Stimulated activated effector memory CD8-positive, alpha-beta T cell treated with anti-CD3 and anti-CD28 coated beads, Interleukin-12 subunit alpha, Interleukin-12 subunit beta, amount 100 ng/mL, for 72 hours (primary cell): ENCODE data around the gene ECE2.
A peak's percentile ranks its signal among the peaks of the same experiment; 100 is the strongest.
"Not testable (repeated sequence)": the region's sequence is repeated elsewhere in the genome, so short reads cannot be mapped to it uniquely, and the experiment has no call there.

ENCODE experiments used
- ATAC-seq: fragments of 150-1000 bp; cut with Tn5 transposase; 2 replicates; pipeline ENCODE4 v1.10.0; 2021
- DNase-seq, 2 donors: peaks; one replicate each; pipeline ENCODE4 v3.0.0; 2021 to 2022; ENCODE audit warnings: low spot score in 2 of 2
- H3K27ac Mint-ChIP-seq: one replicate; pipeline ENCODE4 v1.8.0; 2022; ENCODE audit warnings: mild to moderate bottlenecking, mixed read lengths
- H3K36me3 Mint-ChIP-seq: one replicate; pipeline ENCODE4 v1.8.0; 2022; ENCODE audit warnings: mild to moderate bottlenecking, mixed read lengths
- H3K4me1 Mint-ChIP-seq: one replicate; pipeline ENCODE4 v1.8.0; 2022; ENCODE audit warnings: mixed read lengths
- H3K4me3 Mint-ChIP-seq: one replicate; pipeline ENCODE4 v1.8.0; 2022; ENCODE audit warnings: mild to moderate bottlenecking, mixed read lengths
- H3K9me3 Mint-ChIP-seq: one replicate; pipeline ENCODE4 v1.8.0; 2022; ENCODE audit warnings: mixed read lengths

ECE2 gene

GRCh38 chr3:184332370-184333090 is 56.7 kb downstream of the ECE2 start:
- DNase-seq (no peak), ATAC-seq (no peak)
- no peaks in the 10 kb centered on the region for H3K9me3 Mint-ChIP-seq
- no peak overlapping the region for H3K4me3 Mint-ChIP-seq
- H3K27ac Mint-ChIP-seq = peak overlapping the region; percentile 88
- H3K4me1 Mint-ChIP-seq = peaks cover 73% of the 10 kb centered on the region
- H3K36me3 Mint-ChIP-seq = peaks cover 89% of the 10 kb centered on the region

GRCh38 chr3:184333190-184333589 is 57.4 kb downstream of the ECE2 start:
- H3K36me3 Mint-ChIP-seq = peaks cover 87% of the 10 kb centered on the region
- H3K27ac Mint-ChIP-seq = peak overlapping the region; percentile 88
- H3K9me3 Mint-ChIP-seq = no peaks in the 10 kb centered on the region
- DNase-seq (no peak), ATAC-seq (no peak)
- no peak overlapping the region for H3K4me3 Mint-ChIP-seq
- peaks cover 77% of the 10 kb centered on the region for H3K4me1 Mint-ChIP-seq

GRCh38 chr3:184333700-184334099 is 57.9 kb downstream of the ECE2 start:
- Mint-ChIP-seq H3K9me3 (no peaks in the 10 kb centered on the region), H3K27ac (peak overlapping the region; percentile 88), H3K36me3 (peaks cover 83% of the 10 kb centered on the region), H3K4me3 (peak overlapping the region; percentile 81), H3K4me1 (peaks cover 76% of the 10 kb centered on the region)
- DNase-seq = no peak
- no peak for ATAC-seq

- DNase-seq (no peak), ATAC-seq (peak; percentile 84)
- peak overlapping the region; percentile 88 for H3K27ac Mint-ChIP-seq
- H3K36me3 Mint-ChIP-seq = peaks cover 79% of the 10 kb centered on the region
- no peaks in the 10 kb centered on the region for H3K9me3 Mint-ChIP-seq
- H3K4me3 Mint-ChIP-seq = peak overlapping the region; percentile 81
- H3K4me1 Mint-ChIP-seq = peaks cover 74% of the 10 kb centered on the region
Observed at GRCh38 chr3:184334470-184335158, 58.8 kb downstream of the ECE2 start.

GRCh38 chr3:184335291-184335660 is 59.5 kb downstream of the ECE2 start:
- Mint-ChIP-seq H3K9me3 (no peaks in the 10 kb centered on the region), H3K36me3 (peaks cover 72% of the 10 kb centered on the region), H3K27ac (peak overlapping the region; percentile 88), H3K4me1 (peaks cover 71% of the 10 kb centered on the region), H3K4me3 (peak overlapping the region; percentile 81)
- DNase-seq = no peak
- no peak for ATAC-seq

- H3K27ac Mint-ChIP-seq = peak overlapping the region; percentile 88
- DNase-seq = peak; percentile 93 to 95
- H3K36me3 Mint-ChIP-seq = peaks cover 66% of the 10 kb centered on the region
- peak; percentile 71 for ATAC-seq
- H3K9me3 Mint-ChIP-seq = no peaks in the 10 kb centered on the region
- H3K4me3 Mint-ChIP-seq = peak overlapping the region; percentile 81
- peaks cover 78% of the 10 kb centered on the region for H3K4me1 Mint-ChIP-seq
Observed at GRCh38 chr3:184335661-184336546, 60.1 kb downstream of the ECE2 start.

GRCh38 chr3:184336547-184337398 is 61.0 kb downstream of the ECE2 start:
- Mint-ChIP-seq H3K4me3 (peak overlapping the region; percentile 81), H3K36me3 (peaks cover 57% of the 10 kb centered on the region), H3K9me3 (no peaks in the 10 kb centered on the region), H3K27ac (peak overlapping the region; percentile 88), H3K4me1 (peaks cover 79% of the 10 kb centered on the region)
- DNase-seq (no peak), ATAC-seq (no peak)

GRCh38 chr3:184337399-184337714 is 61.5 kb downstream of the ECE2 start, which contains the start of gene FAM131A:
FAM131A (plus strand) TSS chr3:184337600; CDS start chr3:184337631, 31 bp downstream.
- H3K4me3 Mint-ChIP-seq = peak within 1 kb of the TSS; percentile 81
- ATAC-seq = no peak
- DNase-seq = no peak
- peaks cover 52% of the 10 kb centered on the region for H3K36me3 Mint-ChIP-seq
- H3K9me3 Mint-ChIP-seq = no peaks in the 10 kb centered on the region
- peaks cover 74% of the 10 kb centered on the region for H3K4me1 Mint-ChIP-seq
- H3K27ac Mint-ChIP-seq = peak within 1 kb of the TSS; percentile 88

- Mint-ChIP-seq H3K9me3 (no peaks in the 10 kb centered on the region), H3K27ac (peak overlapping the region; percentile 88)
- no peak for DNase-seq
Observed at GRCh38 chr3:184337981-184338380, 62.2 kb downstream of the ECE2 start.

GRCh38 chr3:184338511-184338945 is 62.7 kb downstream of the ECE2 start:
- Mint-ChIP-seq H3K27ac (no peak overlapping the region), H3K4me3 (peak overlapping the region; percentile 81), H3K4me1 (peaks cover 62% of the 10 kb centered on the region), H3K36me3 (peaks cover 47% of the 10 kb centered on the region), H3K9me3 (no peaks in the 10 kb centered on the region)
- no peak for DNase-seq
- ATAC-seq = no peak

More at GRCh38 chr3:184337981-184338380, 62.2 kb downstream of the ECE2 start:
- H3K4me3 Mint-ChIP-seq = peak overlapping the region; percentile 81
- ATAC-seq = no peak
- peaks cover 67% of the 10 kb centered on the region for H3K4me1 Mint-ChIP-seq
- H3K36me3 Mint-ChIP-seq = peaks cover 51% of the 10 kb centered on the region

- no peak for ATAC-seq
- Mint-ChIP-seq H3K4me3 (no peak overlapping the region), H3K27ac (no peak overlapping the region), H3K9me3 (no peaks in the 10 kb centered on the region), H3K36me3 (peaks cover 42% of the 10 kb centered on the region), H3K4me1 (peaks cover 57% of the 10 kb centered on the region)
- DNase-seq = no peak
Observed at GRCh38 chr3:184339001-184339400, 63.2 kb downstream of the ECE2 start.

- not testable (repeated sequence) for DNase-seq, H3K4me3 Mint-ChIP-seq, H3K27ac Mint-ChIP-seq, H3K9me3 Mint-ChIP-seq, ATAC-seq
- peaks cover 51% of the 10 kb centered on the region for H3K4me1 Mint-ChIP-seq
- peaks cover 36% of the 10 kb centered on the region for H3K36me3 Mint-ChIP-seq
Observed at GRCh38 chr3:184339451-184340135, 63.8 kb downstream of the ECE2 start.

- H3K9me3 Mint-ChIP-seq = no peaks in the 10 kb centered on the region
Observed at GRCh38 chr3:184341925-184342324, 66.1 kb downstream of the ECE2 start.

More at GRCh38 chr3:184341925-184342324, 66.1 kb downstream of the ECE2 start:
- Mint-ChIP-seq H3K4me3 (no peak overlapping the region), H3K36me3 (peaks cover 17% of the 10 kb centered on the region), H3K4me1 (peaks cover 37% of the 10 kb centered on the region), H3K27ac (no peak overlapping the region)
- ATAC-seq (no peak), DNase-seq (no peak)
